GM12878 (cell line): ENCODE measurements around the gene C22orf31. TPM values are rescaled to one million over a fixed set of nuclear protein-coding genes. Genes with fewer than 3 reads are reported as not detected.

Source experiments
- ATAC-seq: fragments of 200-7000 bp; cut with Tn5 transposase; 3 replicates; pipeline ENCODE4 v1.9.1; 2020; ENCODE audit warnings: mild to moderate bottlenecking, moderate library complexity
- BruUV-seq: library from RNA; stranded (reverse); fragments of 400-500 nt; replicated peaks from 2 replicates; lab custom pipeline; 2021; lab: Mats Ljungman, UMichigan
- CTCF ChIA-PET: fragments of 300-600 bp; sonication (Branson Sonifier 250); formaldehyde crosslinking; extraction: SDS; loops from one replicate; lab custom pipeline; 2021; ENCODE audit warnings: inconsistent platforms; lab: Yijun Ruan, JAX
- POLR2A ChIA-PET: fragments of 350-600 bp; formaldehyde crosslinking; extraction: SDS; loops from one replicate; lab custom pipeline; 2021; ENCODE audit warnings: inconsistent platforms; lab: Charles Lee
- RAD21 ChIA-PET: fragments of 300-600 bp; sonication (Branson Sonifier 250); formaldehyde crosslinking; loops from one replicate; lab custom pipeline; 2023; ENCODE audit warnings: antibody characterized with exemption; ENCODE audit not compliant: unreplicated experiment; lab: Charles Lee
- SMC1A ChIA-PET: fragments of 300-600 bp; sonication (Branson Sonifier 250); formaldehyde crosslinking; loops from one replicate; lab custom pipeline; 2023; ENCODE audit not compliant: unreplicated experiment, uncharacterized antibody; lab: Charles Lee
- DNase-seq: peaks from one replicate; pipeline ENCODE4 v3.0.0-alpha.2; 2011; ENCODE audit warnings: low read depth, low spot score
- FAIRE-seq: peaks from 3 replicates; lab custom pipeline; 2011; peaks lifted over from hg19 to GRCh38; lab: Jason Lieb, UNC
- H2AFZ ChIP-seq: 2 replicates; pipeline ENCODE4 v1.6.0; 2011; ENCODE audit warnings: low read depth, low read length, control low read depth; ENCODE audit not compliant: control insufficient read depth
- H3K27ac ChIP-seq: 2 replicates; pipeline ENCODE4 v1.5.1; 2011; ENCODE audit warnings: control low read depth; ENCODE audit not compliant: control insufficient read depth, insufficient read depth
- H3K27me3 ChIP-seq, 2 experiments: replicated peaks in 1 of 2; 2 replicates each; pipeline versions ENCODE4 v1.6.0 to v1.6.1; 2011; ENCODE audit warnings: low read length in 1 of 2; ENCODE audit not compliant: control insufficient read depth in 2 of 2, insufficient read depth in 2 of 2
- H3K36me3 ChIP-seq, 2 experiments: 2 replicates each; pipeline ENCODE4 v1.5.1; 2011; ENCODE audit warnings: low read length in 1 of 2; ENCODE audit not compliant: control insufficient read depth in 2 of 2, insufficient read depth in 2 of 2
- H3K4me1 ChIP-seq: 2 replicates; pipeline ENCODE4 v1.6.1; 2011; ENCODE audit warnings: mild to moderate bottlenecking, low read length, moderate library complexity, mixed read lengths; ENCODE audit not compliant: control insufficient read depth, insufficient read depth
- H3K4me2 ChIP-seq: 2 replicates; pipeline ENCODE4 v1.6.0; 2011; ENCODE audit warnings: control low read depth; ENCODE audit not compliant: control insufficient read depth, insufficient read depth
- H3K4me3 ChIP-seq: fragments of 200-600 bp; sonication (generic); 2 replicates; pipeline ENCODE4 v1.5.1; 2016
- H3K79me2 ChIP-seq: 2 replicates; pipeline ENCODE4 v1.6.0; 2011; ENCODE audit warnings: low read length; ENCODE audit not compliant: control insufficient read depth, insufficient read depth
- H3K9ac ChIP-seq: 2 replicates; pipeline ENCODE4 v1.8.0; 2011; ENCODE audit warnings: low read length, control low read depth, mixed read lengths; ENCODE audit not compliant: control insufficient read depth, insufficient read depth
- H3K9me3 ChIP-seq: replicated peaks from 3 replicates; pipeline ENCODE4 v1.5.1; 2011; ENCODE audit warnings: mild to moderate bottlenecking, low read length; ENCODE audit not compliant: control insufficient read depth, insufficient read depth
- H4K20me1 ChIP-seq: 2 replicates; pipeline ENCODE4 v1.6.0; 2011; ENCODE audit not compliant: control insufficient read depth, insufficient read depth
- BCL11A ChIP-seq: IDR thresholded peaks from 2 replicates; pipeline ENCODE4 v1.6.1; 2011; ENCODE audit warnings: low read depth, low read length
- CREB1 ChIP-seq: IDR thresholded peaks from 2 replicates; pipeline ENCODE4 v1.6.1; 2012; ENCODE audit warnings: low read depth, mild to moderate bottlenecking, inconsistent platforms
- EP300 ChIP-seq, 2 experiments: fragments of 150-350 bp in 1 of 2; IDR thresholded peaks; 2 replicates each; pipeline ENCODE4 v1.6.1; 2011 to 2012; ENCODE audit warnings: low read depth in 2 of 2, low read length in 2 of 2, borderline replicate concordance in 1 of 2, improper control_type of control experiment in 1 of 2, inconsistent platforms in 1 of 2; ENCODE audit not compliant: control insufficient read depth in 1 of 2
- EZH2 ChIP-seq: IDR thresholded peaks from 2 replicates; pipeline ENCODE4 v1.6.1; 2012; ENCODE audit warnings: low read depth, mild to moderate bottlenecking, control low read depth, inconsistent platforms, low read length, borderline replicate concordance; ENCODE audit not compliant: control insufficient read depth
- GATAD2B ChIP-seq: fragments of 450-650 bp; conservative IDR thresholded peaks from 2 replicates; pipeline ENCODE4 v1.6.1; 2017; ENCODE audit warnings: low read depth, mild to moderate bottlenecking, moderate library complexity
- KLF5 ChIP-seq: fragments of 450-650 bp; IDR thresholded peaks from 2 replicates; pipeline ENCODE4 v1.6.1; 2014; ENCODE audit warnings: mild to moderate bottlenecking; ENCODE audit not compliant: partially characterized antibody
- NFIC ChIP-seq: IDR thresholded peaks from 2 replicates; pipeline ENCODE4 v1.6.1; 2012; ENCODE audit warnings: low read depth, mild to moderate bottlenecking, inconsistent platforms, low read length, moderate library complexity
- PML ChIP-seq: IDR thresholded peaks from 2 replicates; pipeline ENCODE4 v1.6.1; 2012; ENCODE audit warnings: low read length, inconsistent platforms
- RB1 ChIP-seq: fragments of 450-650 bp; formaldehyde crosslinking; IDR thresholded peaks from 2 replicates; pipeline ENCODE4 v1.6.1; 2017; ENCODE audit warnings: mild to moderate bottlenecking, borderline replicate concordance
- SMAD1 ChIP-seq: fragments of 450-650 bp; IDR thresholded peaks from 2 replicates; pipeline ENCODE4 v1.6.1; 2018; ENCODE audit warnings: mild to moderate bottlenecking, low read depth; ENCODE audit not compliant: partially characterized antibody
- SPI1 ChIP-seq: IDR thresholded peaks from 2 replicates; pipeline ENCODE4 v1.6.1; 2011; ENCODE audit warnings: low read depth, mild to moderate bottlenecking, low read length, moderate library complexity, borderline replicate concordance; ENCODE audit not compliant: insufficient read depth
- TCF12 ChIP-seq: IDR thresholded peaks from 2 replicates; pipeline ENCODE4 v1.6.1; 2011; ENCODE audit warnings: low read depth, mild to moderate bottlenecking, low read length
- ZNF207 ChIP-seq: fragments of 450-650 bp; IDR thresholded peaks from 2 replicates; pipeline ENCODE4 v1.6.1; 2014; ENCODE audit warnings: antibody characterized with exemption, mild to moderate bottlenecking, borderline replicate concordance
- WGBS: methylation state at CpG from one replicate; pipeline ENCODE4 v1.1.6; 2016; ENCODE audit warnings: low lambda C conversion rate; ENCODE audit not compliant: insufficient replicate concordance, insufficient coverage; ENCODE audit errors: missing lambda C conversion rate; 5-methylcytosine and 5-hydroxymethylcytosine counted together
- in situ Hi-C: fragments of 300-500 bp; cut with MboI; formaldehyde crosslinking; loops from 9 replicates; pipeline ENCODE4 v1.14.3; 2018; ENCODE audit warnings: mixed read lengths
- intact Hi-C: fragments of 100-400 bp; cut with micrococcal nuclease; formaldehyde crosslinking; loops from one replicate; pipeline ENCODE4 v1.14.2; 2022; ENCODE audit not compliant: unreplicated experiment
- polyA plus RNA-seq, 11 experiments: library from polyadenylated mRNA; depleted of rRNA in 4 of 11; unstranded in 6 of 11; stranded (reverse) in 5 of 11; fragments of >200 nt; fragmentation: Nextera tagmentation in 4 of 11; fragmentation: Illumina TruSeq in 1 of 11; extraction: Ambion mirVana in 4 of 11; extraction: Trizol in 1 of 11; gene quantifications; 1 replicate in 1 of 11; 2 replicates in 10 of 11; pipeline versions ENCODE4 v1.2.1 to v1.2.3, GENCODE V29; 2011 to 2016; ENCODE audit warnings: inconsistent platforms in 2 of 11, missing spikeins in 2 of 11, low read depth in 1 of 11
- total RNA-seq, 4 experiments: library from RNA; depleted of rRNA in 3 of 4; stranded (reverse); fragments of >200 nt in 3 of 4; fragmentation: Illumina TruSeq in 1 of 4; extraction: Trizol in 1 of 4; gene quantifications; 2 replicates each; pipeline versions ENCODE4 v1.2.1 to v1.2.3, GENCODE V29; 2013 to 2021
- TF ChIP-seq, protein P1 (sequence below): IDR thresholded peaks from 2 replicates; pipeline ENCODE4 v1.6.1; 2011; ENCODE audit warnings: low read depth, low read length, improper control_type of control experiment, borderline replicate concordance
- TF ChIP-seq, protein P2 (sequence below): fragments of 450-650 bp; conservative IDR thresholded peaks from 2 replicates; pipeline ENCODE4 v1.6.1; 2017; ENCODE audit warnings: mild to moderate bottlenecking, moderate library complexity
- TF ChIP-seq, protein P3 (sequence below): fragments of 450-650 bp; IDR thresholded peaks from 2 replicates; pipeline ENCODE4 v1.6.1; 2014; ENCODE audit warnings: mild to moderate bottlenecking

The C22orf31 gene
- total and polyA plus RNA-seq, 10 of the 15 experiments (the other 5 are each of a cell fraction or from before 2014, with no cell fraction given) = not detected

DNA sequence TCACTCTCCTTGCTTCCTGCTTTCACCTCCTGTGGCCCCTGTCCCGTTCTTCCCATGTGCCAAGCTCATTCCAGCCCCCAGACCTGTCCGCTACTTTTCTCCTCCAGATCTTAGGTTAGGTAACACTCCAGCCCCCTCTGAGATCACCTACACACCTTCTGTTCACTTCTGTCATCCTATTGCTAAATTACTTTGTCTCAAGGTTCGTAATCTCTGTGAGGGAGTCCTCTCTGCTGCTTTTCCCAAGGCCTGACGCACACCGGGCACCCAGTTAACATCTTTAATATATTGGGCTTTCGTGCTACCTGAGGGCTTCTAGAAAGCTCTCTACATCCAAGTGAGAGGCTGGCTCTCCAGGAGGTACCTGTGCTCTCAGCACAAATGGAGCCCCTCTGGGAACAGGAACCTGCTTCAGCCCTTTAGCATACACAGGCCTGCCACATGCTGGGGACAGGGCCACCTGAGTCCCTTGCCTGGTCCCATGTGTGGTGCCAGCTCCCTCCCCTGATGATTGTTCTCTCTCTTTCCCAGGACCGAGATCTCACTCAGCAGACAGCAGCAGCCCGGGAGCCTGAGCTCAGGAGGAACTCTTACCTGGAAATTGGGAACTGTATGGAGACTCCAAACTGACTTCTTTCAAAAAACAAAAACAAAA is 8.5 kb downstream of the C22orf31 start:
- ChIA-PET RAD21 (interaction anchor here (1.0 to 1.3 kb wide), 3 partner anchors 12 to 198 kb away, joined by 3 to 5 read pairs (median 3); no protein-coding TSS in a partner anchor), SMC1A (interaction anchor here (0.7 to 5.1 kb wide), 5 partner anchors 12 to 452 kb away, joined by 3 to 25 read pairs (median 4); no protein-coding TSS in a partner anchor), POLR2A (interaction anchor here (0.6 to 1.0 kb wide), 3 partner anchors 12 to 19 kb away, joined by 3 to 4 read pairs (median 3); partner anchors contain the start of gene KREMEN1), CTCF (interaction anchor here (0.6 to 3.9 kb wide), 9 partner anchors 10 to 453 kb away, joined by 3 to 17 read pairs (median 4); no protein-coding TSS in a partner anchor)
- intact Hi-C loops = no loop called here
- no peak for DNase-seq
- in situ Hi-C loops = no loop called here
- FAIRE-seq = no peak
- Histone ChIP-seq H2AFZ (no peak overlapping the region), H3K27me3 (peaks cover 0 to 2% of the 10 kb centered on the region in 2 experiments; a peak in 1 of 4 replicates), H3K27ac (no peak overlapping the region), H3K4me3 (no peak overlapping the region), H3K4me1 (no peaks in the 10 kb centered on the region), H3K9me3 (no peaks in the 10 kb centered on the region), H4K20me1 (no peaks in the 10 kb centered on the region), H3K79me2 (no peaks in the 10 kb centered on the region), H3K9ac (no peak overlapping the region), H3K36me3 (peaks cover 0 to 19% of the 10 kb centered on the region in 2 experiments; a peak in 2 of 4 replicates), H3K4me2 (no peak overlapping the region)
- 34% methylated on average over 8 of the region's 8 CpGs for WGBS
- no peak for ATAC-seq
- TF ChIP-seq PML = no peak
- TF ChIP-seq NFIC = no peak
- TF ChIP-seq TCF12 = no peak
- TF ChIP-seq, protein P1, sequence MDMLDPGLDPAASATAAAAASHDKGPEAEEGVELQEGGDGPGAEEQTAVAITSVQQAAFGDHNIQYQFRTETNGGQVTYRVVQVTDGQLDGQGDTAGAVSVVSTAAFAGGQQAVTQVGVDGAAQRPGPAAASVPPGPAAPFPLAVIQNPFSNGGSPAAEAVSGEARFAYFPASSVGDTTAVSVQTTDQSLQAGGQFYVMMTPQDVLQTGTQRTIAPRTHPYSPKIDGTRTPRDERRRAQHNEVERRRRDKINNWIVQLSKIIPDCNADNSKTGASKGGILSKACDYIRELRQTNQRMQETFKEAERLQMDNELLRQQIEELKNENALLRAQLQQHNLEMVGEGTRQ = no peak
- no peak for TF ChIP-seq ZNF207
- TF ChIP-seq, protein P2, sequence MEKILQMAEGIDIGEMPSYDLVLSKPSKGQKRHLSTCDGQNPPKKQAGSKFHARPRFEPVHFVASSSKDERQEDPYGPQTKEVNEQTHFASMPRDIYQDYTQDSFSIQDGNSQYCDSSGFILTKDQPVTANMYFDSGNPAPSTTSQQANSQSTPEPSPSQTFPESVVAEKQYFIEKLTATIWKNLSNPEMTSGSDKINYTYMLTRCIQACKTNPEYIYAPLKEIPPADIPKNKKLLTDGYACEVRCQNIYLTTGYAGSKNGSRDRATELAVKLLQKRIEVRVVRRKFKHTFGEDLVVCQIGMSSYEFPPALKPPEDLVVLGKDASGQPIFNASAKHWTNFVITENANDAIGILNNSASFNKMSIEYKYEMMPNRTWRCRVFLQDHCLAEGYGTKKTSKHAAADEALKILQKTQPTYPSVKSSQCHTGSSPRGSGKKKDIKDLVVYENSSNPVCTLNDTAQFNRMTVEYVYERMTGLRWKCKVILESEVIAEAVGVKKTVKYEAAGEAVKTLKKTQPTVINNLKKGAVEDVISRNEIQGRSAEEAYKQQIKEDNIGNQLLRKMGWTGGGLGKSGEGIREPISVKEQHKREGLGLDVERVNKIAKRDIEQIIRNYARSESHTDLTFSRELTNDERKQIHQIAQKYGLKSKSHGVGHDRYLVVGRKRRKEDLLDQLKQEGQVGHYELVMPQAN = no peak
- no peak for TF ChIP-seq BCL11A
- TF ChIP-seq CREB1 = no peak
- no peak for TF ChIP-seq SMAD1
- no peak for TF ChIP-seq KLF5
- no peak for TF ChIP-seq SPI1
- TF ChIP-seq RB1 = no peak
- no peak for TF ChIP-seq GATAD2B
- no peak for TF ChIP-seq EZH2
- TF ChIP-seq, protein P3, sequence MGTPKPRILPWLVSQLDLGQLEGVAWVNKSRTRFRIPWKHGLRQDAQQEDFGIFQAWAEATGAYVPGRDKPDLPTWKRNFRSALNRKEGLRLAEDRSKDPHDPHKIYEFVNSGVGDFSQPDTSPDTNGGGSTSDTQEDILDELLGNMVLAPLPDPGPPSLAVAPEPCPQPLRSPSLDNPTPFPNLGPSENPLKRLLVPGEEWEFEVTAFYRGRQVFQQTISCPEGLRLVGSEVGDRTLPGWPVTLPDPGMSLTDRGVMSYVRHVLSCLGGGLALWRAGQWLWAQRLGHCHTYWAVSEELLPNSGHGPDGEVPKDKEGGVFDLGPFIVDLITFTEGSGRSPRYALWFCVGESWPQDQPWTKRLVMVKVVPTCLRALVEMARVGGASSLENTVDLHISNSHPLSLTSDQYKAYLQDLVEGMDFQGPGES = no peak
- no peak for TF ChIP-seq EP300 (IDR thresholded peaks at IDR 0.05; ENCODE audit: borderline replicate concordance in 1 of 2, control insufficient read depth in 1 of 2, low read depth in 2 of 2, low read length in 2 of 2)
- BruUV-seq = no TSS peak
